Measurements from ENCODE around the gene ABCG4. TPM values are rescaled to one million over a fixed set of nuclear protein-coding genes. Genes with fewer than 3 reads are reported as not detected.

ABCG4 gene
- total RNA-seq, 1 donor from 2014 or later = 1.8 TPM

DNA sequence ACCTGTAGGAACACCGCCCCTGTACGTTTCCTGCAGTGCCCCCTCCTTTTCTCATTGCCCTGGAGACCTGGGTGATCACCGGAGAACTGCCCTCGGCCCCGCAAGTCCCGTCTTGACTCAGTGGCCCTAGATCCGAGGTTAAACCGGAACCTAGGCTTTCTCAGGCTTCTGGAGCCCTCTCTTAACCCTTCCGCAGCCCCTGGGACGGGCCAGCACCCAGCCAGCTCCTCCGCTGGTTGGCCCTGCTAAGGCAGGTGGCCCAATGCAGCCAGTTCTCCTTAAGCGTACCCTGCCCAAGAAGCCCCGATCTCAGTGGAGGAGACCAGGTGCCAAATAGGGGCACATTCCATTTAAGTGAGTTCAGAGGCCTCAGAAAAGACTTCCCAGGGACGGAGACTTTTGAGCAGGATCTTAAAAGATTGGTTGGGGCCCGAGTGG, 20.4 kb downstream of the ABCG4 start:
- TF ChIP-seq, protein P1, sequence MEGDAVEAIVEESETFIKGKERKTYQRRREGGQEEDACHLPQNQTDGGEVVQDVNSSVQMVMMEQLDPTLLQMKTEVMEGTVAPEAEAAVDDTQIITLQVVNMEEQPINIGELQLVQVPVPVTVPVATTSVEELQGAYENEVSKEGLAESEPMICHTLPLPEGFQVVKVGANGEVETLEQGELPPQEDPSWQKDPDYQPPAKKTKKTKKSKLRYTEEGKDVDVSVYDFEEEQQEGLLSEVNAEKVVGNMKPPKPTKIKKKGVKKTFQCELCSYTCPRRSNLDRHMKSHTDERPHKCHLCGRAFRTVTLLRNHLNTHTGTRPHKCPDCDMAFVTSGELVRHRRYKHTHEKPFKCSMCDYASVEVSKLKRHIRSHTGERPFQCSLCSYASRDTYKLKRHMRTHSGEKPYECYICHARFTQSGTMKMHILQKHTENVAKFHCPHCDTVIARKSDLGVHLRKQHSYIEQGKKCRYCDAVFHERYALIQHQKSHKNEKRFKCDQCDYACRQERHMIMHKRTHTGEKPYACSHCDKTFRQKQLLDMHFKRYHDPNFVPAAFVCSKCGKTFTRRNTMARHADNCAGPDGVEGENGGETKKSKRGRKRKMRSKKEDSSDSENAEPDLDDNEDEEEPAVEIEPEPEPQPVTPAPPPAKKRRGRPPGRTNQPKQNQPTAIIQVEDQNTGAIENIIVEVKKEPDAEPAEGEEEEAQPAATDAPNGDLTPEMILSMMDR (IDR thresholded peaks at IDR 0.05; ENCODE audit: borderline replicate concordance) = no peak
- peak overlapping the region; percentile 97 for H3K27ac ChIP-seq (replicated peaks)
- peak overlapping the region; percentile 89 for H3K4me3 ChIP-seq
- H3K9me3 ChIP-seq (replicated peaks) = no peaks in the 10 kb centered on the region
- peaks cover 12% of the 10 kb centered on the region for H3K36me3 ChIP-seq
- DNase-seq = peak; percentile 35
- intact Hi-C loops (cut with micrococcal nuclease) = no loop called here
- H3K4me1 ChIP-seq = peaks cover 19% of the 10 kb centered on the region
- H3K27me3 ChIP-seq (ENCODE audit: low read depth) = no peaks in the 10 kb centered on the region

DNA sequence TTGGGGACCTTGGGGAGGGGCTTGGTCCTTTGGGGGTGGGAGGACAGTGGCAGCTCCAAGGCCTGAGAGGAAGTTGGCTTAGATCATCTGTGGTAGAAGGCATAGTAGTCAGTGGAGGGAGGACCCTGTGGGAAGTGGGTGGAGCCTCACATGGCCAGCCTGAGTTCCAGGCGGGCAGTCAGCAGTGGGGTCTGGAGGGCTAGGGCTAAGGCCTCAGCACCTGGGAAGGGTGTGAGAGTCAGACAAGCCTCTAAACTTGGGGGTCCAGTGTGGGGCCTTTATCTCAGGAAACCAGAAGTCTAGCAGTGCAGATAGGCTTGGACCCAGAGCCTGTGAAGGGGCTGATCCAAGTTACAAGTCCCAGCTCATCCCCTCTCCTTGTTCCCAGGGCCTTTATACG, 23.7 kb downstream of the ABCG4 start:
- intact Hi-C loops (cut with micrococcal nuclease) = no loop called here
- DNase-seq = no peak
- H3K27me3 ChIP-seq (ENCODE audit: low read depth) = no peaks in the 10 kb centered on the region
- TF ChIP-seq, protein P1 (IDR thresholded peaks at IDR 0.05; ENCODE audit: borderline replicate concordance) = no peak
- no peak overlapping the region for H3K27ac ChIP-seq (replicated peaks)
- peaks cover 42% of the 10 kb centered on the region for H3K36me3 ChIP-seq
- peaks cover 19% of the 10 kb centered on the region for H3K4me1 ChIP-seq
- H3K9me3 ChIP-seq (replicated peaks) = no peaks in the 10 kb centered on the region
- H3K4me3 ChIP-seq = no peak overlapping the region

DNA sequence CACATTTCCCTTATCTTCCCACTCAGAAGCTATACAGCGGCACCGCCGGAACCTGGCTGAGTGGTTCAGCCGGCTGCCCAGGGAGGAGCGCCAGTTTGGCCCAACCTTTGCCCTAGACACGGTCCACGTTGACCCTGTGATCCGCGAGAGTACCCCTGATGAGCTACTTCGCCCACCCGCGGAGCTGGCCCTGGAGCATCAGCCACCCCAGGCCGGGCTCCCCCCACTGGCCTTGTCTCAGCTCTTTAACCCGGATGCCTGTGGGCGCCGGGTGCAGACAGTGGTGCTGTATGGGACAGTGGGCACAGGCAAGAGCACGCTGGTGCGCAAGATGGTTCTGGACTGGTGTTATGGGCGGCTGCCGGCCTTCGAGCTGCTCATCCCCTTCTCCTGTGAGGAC, 24.6 kb downstream of the ABCG4 start:
- no peaks in the 10 kb centered on the region for H3K27me3 ChIP-seq (ENCODE audit: low read depth)
- intact Hi-C loops (cut with micrococcal nuclease) = no loop called here

DNA sequence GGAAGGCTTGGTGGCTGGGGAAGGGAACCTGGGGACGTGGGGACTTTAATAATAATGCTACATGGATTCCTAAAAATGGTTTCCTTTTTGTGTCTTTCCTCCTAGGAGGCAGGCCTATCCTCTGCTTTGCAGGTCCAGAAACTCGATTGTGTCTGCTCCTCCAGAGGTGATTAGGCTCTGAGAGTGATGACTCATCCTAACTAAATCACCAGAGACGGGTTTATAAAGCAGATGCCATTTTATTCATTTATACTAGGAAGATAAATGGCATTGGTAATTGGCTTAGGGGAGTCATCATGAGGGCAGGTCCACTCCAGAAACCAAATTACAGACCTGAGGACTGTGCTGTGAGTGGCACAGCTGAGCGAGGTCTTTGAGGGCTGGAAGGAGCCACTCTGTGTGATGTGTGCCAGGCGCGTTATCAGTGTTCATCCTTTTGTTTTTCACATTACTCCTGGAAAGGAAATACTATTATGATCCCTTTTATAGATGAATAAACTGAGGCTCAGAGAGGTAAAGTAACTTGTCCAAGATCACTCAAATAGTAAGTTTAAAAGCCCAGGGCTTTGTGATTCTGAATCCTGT, 26.7 kb downstream of the ABCG4 start:
- peaks cover 11% of the 10 kb centered on the region for H3K4me1 ChIP-seq
- TF ChIP-seq, protein P1 (IDR thresholded peaks at IDR 0.05; ENCODE audit: borderline replicate concordance) = no peak
- intact Hi-C loops (cut with micrococcal nuclease) = no loop called here
- peaks cover 55% of the 10 kb centered on the region for H3K36me3 ChIP-seq
- H3K9me3 ChIP-seq (replicated peaks) = no peaks in the 10 kb centered on the region
- DNase-seq = no peak
- no peak overlapping the region for H3K27ac ChIP-seq (replicated peaks)
- no peak overlapping the region for H3K4me3 ChIP-seq
- no peaks in the 10 kb centered on the region for H3K27me3 ChIP-seq (ENCODE audit: low read depth)

More for the DNA sequence above, 24.6 kb downstream of the ABCG4 start:
- Histone ChIP-seq H3K9me3 (replicated peaks) (no peaks in the 10 kb centered on the region), H3K27ac (replicated peaks) (no peak overlapping the region), H3K4me3 (no peak overlapping the region), H3K4me1 (peaks cover 21% of the 10 kb centered on the region), H3K36me3 (peaks cover 45% of the 10 kb centered on the region)
- TF ChIP-seq, protein P1 (IDR thresholded peaks at IDR 0.05; ENCODE audit: borderline replicate concordance) = no peak
- DNase-seq = no peak

DNA sequence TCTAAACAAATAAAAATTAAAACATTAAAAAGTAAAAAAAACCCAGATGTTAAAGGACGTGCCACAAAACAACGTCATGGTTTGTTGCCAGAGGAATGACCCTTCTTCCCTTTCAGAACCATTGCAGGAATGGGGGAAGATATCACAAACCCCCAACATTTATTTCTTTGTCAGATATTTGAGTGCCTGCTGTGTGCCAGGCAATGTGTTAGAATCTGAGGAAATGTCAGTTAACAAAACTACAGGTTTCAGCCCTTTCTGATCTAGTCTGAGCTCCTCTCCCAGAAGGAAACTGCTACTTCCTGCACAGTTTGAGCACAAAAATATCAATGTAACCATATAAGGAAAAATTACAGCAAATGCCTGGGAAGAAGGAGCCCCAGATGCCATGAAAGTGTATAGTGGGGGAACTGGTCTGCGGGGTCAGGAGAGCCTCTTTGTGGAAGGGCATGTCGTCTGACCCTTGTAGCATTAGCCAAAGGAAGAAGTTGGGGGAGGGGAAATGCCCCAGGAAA, 29.4 kb downstream of the ABCG4 start:
- TF ChIP-seq, protein P1 (IDR thresholded peaks at IDR 0.05; ENCODE audit: borderline replicate concordance) = no peak
- Histone ChIP-seq H3K9me3 (replicated peaks) (no peaks in the 10 kb centered on the region), H3K27ac (replicated peaks) (no peak overlapping the region), H3K4me1 (peaks cover 11% of the 10 kb centered on the region), H3K4me3 (no peak overlapping the region), H3K36me3 (peaks cover 71% of the 10 kb centered on the region), H3K27me3 (ENCODE audit: low read depth) (no peaks in the 10 kb centered on the region)
- intact Hi-C loops (cut with micrococcal nuclease) = no loop called here
- DNase-seq = no peak
